ENCODE data around the gene DIPK1C. TPM values are rescaled to one million over a fixed set of nuclear protein-coding genes. Genes with fewer than 3 reads are reported as not detected.

DIPK1C gene
- total RNA-seq, 4 donors from 2014 or later = 0.17 to 0.50 (median 0.45) TPM; not detected in 1

DNA sequence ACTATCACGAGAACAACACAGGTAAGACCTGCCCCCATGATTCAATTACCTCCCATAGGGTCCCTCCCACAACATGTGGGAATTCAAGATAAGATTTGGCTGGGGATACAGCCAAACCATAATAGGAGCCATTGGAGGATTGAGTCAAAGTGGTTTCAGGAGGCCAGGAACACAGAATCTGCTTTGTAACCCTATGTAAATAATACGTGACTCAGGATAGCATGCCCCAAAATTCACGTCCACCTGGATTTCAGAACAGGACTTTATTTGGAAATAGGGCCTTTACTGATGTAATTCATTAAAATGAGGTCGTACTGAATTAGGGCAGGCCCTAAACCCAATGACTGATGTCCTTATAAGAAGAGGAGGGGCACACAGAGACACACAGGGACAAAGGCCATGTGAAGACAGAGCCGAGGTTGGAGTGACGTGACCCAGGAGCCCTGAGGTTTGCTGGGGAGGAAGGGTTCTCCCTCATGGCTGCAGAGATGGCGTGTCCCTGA is 23.1 kb upstream of the DIPK1C start:
- TF ChIP-seq, protein P1, sequence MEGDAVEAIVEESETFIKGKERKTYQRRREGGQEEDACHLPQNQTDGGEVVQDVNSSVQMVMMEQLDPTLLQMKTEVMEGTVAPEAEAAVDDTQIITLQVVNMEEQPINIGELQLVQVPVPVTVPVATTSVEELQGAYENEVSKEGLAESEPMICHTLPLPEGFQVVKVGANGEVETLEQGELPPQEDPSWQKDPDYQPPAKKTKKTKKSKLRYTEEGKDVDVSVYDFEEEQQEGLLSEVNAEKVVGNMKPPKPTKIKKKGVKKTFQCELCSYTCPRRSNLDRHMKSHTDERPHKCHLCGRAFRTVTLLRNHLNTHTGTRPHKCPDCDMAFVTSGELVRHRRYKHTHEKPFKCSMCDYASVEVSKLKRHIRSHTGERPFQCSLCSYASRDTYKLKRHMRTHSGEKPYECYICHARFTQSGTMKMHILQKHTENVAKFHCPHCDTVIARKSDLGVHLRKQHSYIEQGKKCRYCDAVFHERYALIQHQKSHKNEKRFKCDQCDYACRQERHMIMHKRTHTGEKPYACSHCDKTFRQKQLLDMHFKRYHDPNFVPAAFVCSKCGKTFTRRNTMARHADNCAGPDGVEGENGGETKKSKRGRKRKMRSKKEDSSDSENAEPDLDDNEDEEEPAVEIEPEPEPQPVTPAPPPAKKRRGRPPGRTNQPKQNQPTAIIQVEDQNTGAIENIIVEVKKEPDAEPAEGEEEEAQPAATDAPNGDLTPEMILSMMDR (IDR thresholded peaks at IDR 0.05) = no peak
- TF ChIP-seq POLR2A (IDR thresholded peaks at IDR 0.05; ENCODE audit: low read depth) (no peak), EP300 (IDR thresholded peaks at IDR 0.05) (no peak), POLR2AphosphoS5 (IDR thresholded peaks at IDR 0.05) (no peak)
- intact Hi-C loops (cut with DNase I) = no loop called here
- no peak for DNase-seq (ENCODE audit: extremely low spot score)
- H3K36me3 ChIP-seq = no peaks in the 10 kb centered on the region
- H3K4me1 ChIP-seq = peaks cover 0 to 14% (median 6%) of the 10 kb centered on the region in 4 donors
- WGBS = 88% methylated on average over 7 of the region's 7 CpGs
- no peaks in the 10 kb centered on the region for H3K27me3 ChIP-seq
- no peaks in the 10 kb centered on the region for H3K9me3 ChIP-seq
- no peak overlapping the region for H3K4me3 ChIP-seq
- H3K27ac ChIP-seq (replicated peaks in 1 of 4) = no peak overlapping the region

DNA sequence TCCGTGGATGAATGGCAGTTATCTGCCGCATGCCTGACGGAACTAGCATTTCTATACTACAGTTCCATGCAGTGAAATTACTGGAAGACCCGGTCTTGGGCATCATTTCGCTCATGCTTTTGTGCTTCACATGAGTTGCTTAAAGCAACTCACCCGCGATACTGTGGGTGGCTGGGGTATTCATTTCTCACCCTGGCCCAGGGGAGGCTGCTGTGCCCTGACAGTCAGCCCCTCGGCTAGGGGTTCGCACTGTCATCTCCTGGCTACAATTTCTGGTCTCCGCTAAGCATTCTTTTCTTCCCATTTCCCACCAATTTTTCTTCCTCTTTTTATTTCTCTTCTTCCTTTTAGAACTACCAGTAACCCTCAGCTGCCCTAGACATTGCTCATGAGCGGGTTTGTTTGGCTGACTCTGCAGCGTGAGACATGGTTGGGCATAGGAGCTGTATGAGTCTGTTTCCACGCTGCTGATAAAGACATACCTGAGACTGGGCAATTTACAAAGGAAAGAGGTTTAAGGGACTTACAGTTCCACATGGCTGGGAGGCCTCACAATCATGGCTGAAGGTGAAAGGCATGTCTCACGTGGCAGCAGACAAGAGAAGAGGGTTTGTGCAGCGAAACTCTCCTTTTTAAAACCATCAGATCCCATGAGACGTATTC is 22.5 kb upstream of the DIPK1C start:
- 88% methylated on average over 16 of the region's 16 CpGs for WGBS
- Histone ChIP-seq H3K4me3 (no peak overlapping the region), H3K36me3 (no peaks in the 10 kb centered on the region), H3K9me3 (no peaks in the 10 kb centered on the region), H3K27me3 (no peaks in the 10 kb centered on the region), H3K27ac (replicated peaks in 1 of 4) (no peak overlapping the region), H3K4me1 (peaks cover 0 to 10% (median 4%) of the 10 kb centered on the region in 4 donors)
- TF ChIP-seq POLR2A (IDR thresholded peaks at IDR 0.05; ENCODE audit: low read depth) (no peak), POLR2AphosphoS5 (IDR thresholded peaks at IDR 0.05) (no peak), EP300 (IDR thresholded peaks at IDR 0.05) (no peak)
- TF ChIP-seq, protein P1 (IDR thresholded peaks at IDR 0.05) = no peak
- DNase-seq (ENCODE audit: extremely low spot score) = no peak
- intact Hi-C loops (cut with DNase I) = no loop called here

DNA sequence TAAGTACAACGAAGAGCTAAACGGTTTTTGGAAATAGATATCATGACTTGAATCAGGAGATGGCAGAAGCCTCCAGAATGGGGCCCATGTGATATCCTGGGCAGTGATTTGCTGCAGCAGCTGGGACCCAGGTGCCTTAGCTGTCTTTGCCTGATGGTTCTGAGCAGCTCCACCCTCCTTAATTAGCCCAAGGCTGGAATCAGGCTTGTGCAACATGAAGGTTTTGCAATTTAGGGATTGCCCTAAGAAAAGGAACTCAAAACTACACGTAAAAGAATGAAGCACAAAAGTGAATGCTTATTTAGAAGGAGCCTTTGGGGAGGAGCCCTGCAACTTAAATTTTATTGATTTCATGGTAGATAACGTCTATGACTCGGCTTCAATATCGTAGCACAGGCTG is 21.8 kb upstream of the DIPK1C start:
- H3K27me3 ChIP-seq = no peaks in the 10 kb centered on the region
- H3K27ac ChIP-seq (replicated peaks in 1 of 4) = no peak overlapping the region
- no peaks in the 10 kb centered on the region for H3K36me3 ChIP-seq
- intact Hi-C loops (cut with DNase I) = no loop called here
- no peaks in the 10 kb centered on the region for H3K9me3 ChIP-seq
- WGBS = 82% methylated on average over 6 of the region's 6 CpGs
- DNase-seq (ENCODE audit: extremely low spot score) = no peak
- peaks cover 0 to 6% (median 3%) of the 10 kb centered on the region in 4 donors for H3K4me1 ChIP-seq
- TF ChIP-seq POLR2AphosphoS5 (IDR thresholded peaks at IDR 0.05) (no peak), POLR2A (IDR thresholded peaks at IDR 0.05; ENCODE audit: low read depth) (no peak), EP300 (IDR thresholded peaks at IDR 0.05) (no peak)
- TF ChIP-seq, protein P1 (IDR thresholded peaks at IDR 0.05) = no peak
- no peak overlapping the region for H3K4me3 ChIP-seq

DNA sequence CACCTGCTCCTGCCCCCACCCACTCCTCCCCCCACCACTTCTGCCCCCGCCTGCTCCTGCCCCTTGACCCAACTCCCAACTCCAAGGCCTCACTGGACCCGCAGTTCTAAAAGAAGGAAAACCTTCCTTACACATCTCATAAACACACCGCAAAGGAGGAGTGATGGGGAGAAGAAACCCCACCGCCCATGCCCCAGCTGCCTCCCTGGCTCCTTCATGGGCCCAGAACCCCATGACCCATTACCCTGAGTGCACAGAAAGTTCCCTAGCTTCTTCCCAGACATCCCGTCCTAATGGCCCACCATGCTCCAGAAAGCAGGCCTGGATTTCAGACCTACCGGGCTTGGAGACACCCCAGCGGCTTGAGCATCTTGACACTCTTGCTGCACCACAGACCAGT is 21.2 kb upstream of the DIPK1C start:
- WGBS = 89% methylated on average over 7 of the region's 7 CpGs
- no peak overlapping the region for H3K4me3 ChIP-seq
- H3K27me3 ChIP-seq = no peaks in the 10 kb centered on the region
- no peaks in the 10 kb centered on the region for H3K36me3 ChIP-seq
- H3K9me3 ChIP-seq = no peaks in the 10 kb centered on the region
- H3K4me1 ChIP-seq = peaks cover 0 to 6% (median 3%) of the 10 kb centered on the region in 4 donors
- no peak for DNase-seq (ENCODE audit: extremely low spot score)
- no peak overlapping the region for H3K27ac ChIP-seq (replicated peaks in 1 of 4)
- intact Hi-C loops (cut with DNase I) = no loop called here
- no peak for TF ChIP-seq EP300 (IDR thresholded peaks at IDR 0.05)
- TF ChIP-seq, protein P1 (IDR thresholded peaks at IDR 0.05) = no peak
- TF ChIP-seq POLR2AphosphoS5 (IDR thresholded peaks at IDR 0.05) = no peak
- no peak for TF ChIP-seq POLR2A (IDR thresholded peaks at IDR 0.05; ENCODE audit: low read depth)

Data from esophagus muscularis mucosa (tissue), 4 donors.